K562 (cell line): Measurements from ENCODE around the gene FYTTD1. TPM values are rescaled to one million over a fixed set of nuclear protein-coding genes. Genes with fewer than 3 reads are reported as not detected.

Experiments used
- AFF1 ChIP-seq, 2 experiments: fragments of 450-650 bp; IDR thresholded peaks; 2 replicates each; pipeline ENCODE4 v1.6.1; 2018; ENCODE audit warnings: mild to moderate bottlenecking in 2 of 2, low read depth in 1 of 2; ENCODE audit not compliant: partially characterized antibody in 2 of 2
- ARNT ChIP-seq, 2 experiments: fragments of 450-650 bp; IDR thresholded peaks; 2 replicates each; pipeline ENCODE4 v1.6.1; 2016; ENCODE audit warnings: mild to moderate bottlenecking in 1 of 2
- ATF6 ChIP-seq: sonication (generic); formaldehyde crosslinking; IDR thresholded peaks from 2 replicates; pipeline ENCODE4 v1.4.0; 2020; ENCODE audit warnings: mild to moderate bottlenecking, missing genetic modification reagents
- BCOR ChIP-seq: fragments of 450-650 bp; IDR thresholded peaks from 2 replicates; pipeline ENCODE4 v1.6.1; 2016
- BHLHE40 ChIP-seq: IDR thresholded peaks from 2 replicates; pipeline ENCODE4 v1.6.1; 2011; ENCODE audit warnings: low read length, improper control_type of control experiment
- CBFA2T2 ChIP-seq: fragments of 450-650 bp; conservative IDR thresholded peaks from 2 replicates; pipeline ENCODE4 v1.6.1; 2017; ENCODE audit warnings: mild to moderate bottlenecking
- EZH2 ChIP-seq: IDR thresholded peaks from 2 replicates; pipeline ENCODE4 v1.6.1; 2012; ENCODE audit warnings: low read depth, mild to moderate bottlenecking, inconsistent platforms, low read length, borderline replicate concordance
- LARP7 ChIP-seq: fragments of 450-650 bp; IDR thresholded peaks from 2 replicates; pipeline ENCODE4 v1.6.1; 2016
- MEF2A ChIP-seq: IDR thresholded peaks from 2 replicates; pipeline ENCODE4 v1.6.1; 2011; ENCODE audit warnings: low read depth, mild to moderate bottlenecking, low read length, moderate library complexity; ENCODE audit not compliant: control insufficient read depth
- NBN ChIP-seq: fragments of 450-650 bp; IDR thresholded peaks from 2 replicates; pipeline ENCODE4 v1.6.1; 2016; ENCODE audit warnings: low read depth, mild to moderate bottlenecking
- NCOA4 ChIP-seq: fragments of 450-650 bp; IDR thresholded peaks from 2 replicates; pipeline ENCODE4 v1.6.1; 2018; ENCODE audit warnings: mild to moderate bottlenecking; ENCODE audit not compliant: partially characterized antibody
- NFIC ChIP-seq: fragments of 450-650 bp; IDR thresholded peaks from 2 replicates; pipeline ENCODE4 v1.6.1; 2017; ENCODE audit warnings: mild to moderate bottlenecking, inconsistent platforms
- SFPQ ChIP-seq: fragments of 200-400 bp; formaldehyde crosslinking; IDR thresholded peaks from 2 replicates; pipeline ENCODE4 v1.6.1; 2017; ENCODE audit warnings: mild to moderate bottlenecking, low read depth, low read length, moderate library complexity
- SIN3B ChIP-seq: fragments of 450-650 bp; IDR thresholded peaks from 2 replicates; pipeline ENCODE4 v1.6.1; 2017; ENCODE audit warnings: low read depth, mild to moderate bottlenecking, moderate library complexity
- SMAD3 ChIP-seq: fragments of 450-650 bp; formaldehyde crosslinking; conservative IDR thresholded peaks from 2 replicates; pipeline ENCODE4 v1.4.0; 2020; ENCODE audit warnings: mild to moderate bottlenecking
- SMARCE1 ChIP-seq: fragments of 450-650 bp; IDR thresholded peaks from 2 replicates; pipeline ENCODE4 v1.7.1; 2016; ENCODE audit warnings: mild to moderate bottlenecking
- TAL1 ChIP-seq: fragments of 450-650 bp; IDR thresholded peaks from 2 replicates; pipeline ENCODE4 v1.6.1; 2016; ENCODE audit warnings: mild to moderate bottlenecking
- TCF7L2 ChIP-seq: fragments of 150-350 bp; IDR thresholded peaks from 2 replicates; pipeline ENCODE4 v1.6.1; 2016; ENCODE audit warnings: low read depth, mild to moderate bottlenecking, low read length, moderate library complexity
- TRIM24 ChIP-seq, 2 experiments: fragments of 450-650 bp; IDR thresholded peaks; 2 replicates each; pipeline ENCODE4 v1.6.1; 2016
- TSC22D4 ChIP-seq: fragments of 450-650 bp; IDR thresholded peaks from 2 replicates; pipeline ENCODE4 v1.6.1; 2016; ENCODE audit warnings: missing genetic modification characterization, missing biosample characterization, control low read depth
- ZNF143 ChIP-seq: sonication (generic); formaldehyde crosslinking; IDR thresholded peaks from 2 replicates; pipeline ENCODE4 v1.9.0; 2022; ENCODE audit warnings: mild to moderate bottlenecking, missing genetic modification reagents
- ZNF197 ChIP-seq: fragments of 200-800 bp; sonication (Bioruptor generic); IDR thresholded peaks from 2 replicates; pipeline ENCODE4 v1.6.1; 2016; ENCODE audit warnings: low read depth, missing genetic modification characterization, missing compliant biosample characterization
- polyA plus RNA-seq, 8 experiments: library from polyadenylated mRNA; depleted of rRNA in 4 of 8; stranded (reverse) in 5 of 8; unstranded in 3 of 8; fragments of >200 nt; fragmentation: Nextera tagmentation in 2 of 8; fragmentation: Illumina TruSeq in 1 of 8; extraction: Ambion mirVana in 2 of 8; extraction: Trizol in 1 of 8; gene quantifications; 2 replicates each; pipeline versions ENCODE4 v1.2.1 to v1.2.3, GENCODE V29; 2011 to 2014; ENCODE audit warnings: inconsistent platforms in 1 of 8, missing spikeins in 1 of 8
- total RNA-seq, 7 experiments: library from RNA; depleted of rRNA in 6 of 7; stranded (reverse); fragments of >200 nt in 6 of 7; fragmentation: Illumina TruSeq in 2 of 7; extraction: Trizol in 2 of 7; gene quantifications; 2 replicates each; pipeline versions ENCODE4 v1.2.1 to v1.2.3, GENCODE V29; 2011 to 2021; ENCODE audit warnings: low replicate concordance in 1 of 7

The FYTTD1 gene
- total and polyA plus RNA-seq, 9 of the 15 experiments (the other 6 are each of a cell fraction or from before 2014, with no cell fraction given): 35.7 to 106 (median 76.3) TPM

GRCh38 chr3:197750858-197751737 is 1.4 kb downstream of the FYTTD1 start (continued):
- no peak for TF ChIP-seq TAL1
- no peak for TF ChIP-seq AFF1 (IDR thresholded peaks at IDR 0.05; ENCODE audit: low read depth in 1 of 2, partially characterized antibody in 2 of 2)
- TF ChIP-seq TSC22D4 (tag): no peak
- no peak for TF ChIP-seq SMAD3 (CRISPR knock-in tag)
- TF ChIP-seq SIN3B: no peak
- no peak for TF ChIP-seq LARP7
- no peak for TF ChIP-seq NFIC
- no peak for TF ChIP-seq ARNT (IDR thresholded peaks at IDR 0.05)
- 0 out of 2 replicates have a peak, but pooled peaks have one; percentile 37 for TF ChIP-seq SMARCE1
- no peak for TF ChIP-seq TCF7L2
- TF ChIP-seq EZH2: no peak
- TF ChIP-seq NBN: 0 out of 2 replicates have a peak, but pooled peaks have one; percentile 35
- TF ChIP-seq ZNF197 (CRISPR knock-in tag): no peak
- no peak for TF ChIP-seq NCOA4
- TF ChIP-seq MEF2A: no peak
- TF ChIP-seq SFPQ: no peak
- TF ChIP-seq CBFA2T2: no peak
- no peak for TF ChIP-seq BHLHE40
- TF ChIP-seq TRIM24 (IDR thresholded peaks at IDR 0.05): no peak
- no peak for TF ChIP-seq ATF6 (CRISPR knock-in tag)
- 0 out of 2 replicates have a peak, but pooled peaks have one; percentile 10 for TF ChIP-seq BCOR
- no peak for TF ChIP-seq ZNF143 (CRISPR knock-in tag)
